ENCODE results near the gene PFN3. TPM values are rescaled to one million over a fixed set of nuclear protein-coding genes. Genes with fewer than 3 reads are reported as not detected.

The PFN3 gene
- polyA plus RNA-seq, 4 donors: 0.50 to 2.2 (median 1.1) TPM

DNA sequence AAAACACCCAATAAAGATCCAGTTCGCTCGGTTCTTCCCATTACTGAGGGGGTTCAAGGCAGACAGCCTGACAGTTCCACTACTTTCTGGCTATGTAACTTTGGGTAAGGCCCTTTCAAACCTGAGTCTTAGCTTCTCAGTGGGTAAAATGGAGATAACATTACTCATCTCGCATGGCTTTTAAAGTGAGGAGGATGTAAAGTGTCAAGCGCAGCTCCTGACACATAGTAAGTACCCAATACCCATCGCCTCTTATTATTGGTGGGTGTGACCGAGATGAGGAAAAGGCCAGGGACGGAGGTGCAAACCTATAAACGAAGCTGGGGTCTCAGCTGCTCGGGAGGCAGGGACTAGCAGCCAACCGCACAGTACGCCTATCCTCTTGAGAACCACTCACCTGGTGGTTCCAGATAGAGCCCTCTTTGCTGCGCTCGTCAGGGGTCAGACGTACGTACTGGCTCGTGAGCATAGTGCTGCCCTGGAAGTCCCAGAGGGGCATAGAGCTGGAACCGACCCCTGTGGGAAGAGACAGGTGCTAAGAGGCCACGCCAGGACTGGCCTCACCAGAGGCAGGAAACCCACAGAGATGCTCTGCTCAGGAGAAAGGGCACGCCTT is 49.6 kb downstream of the PFN3 start:
- no peak for DNase-seq (ENCODE audit: low read depth in 4 of 4, low spot score in 3 of 4)

Other genes starting within 250 kb of the PFN3 start
- gene RAB24, start 96.9 kb downstream of the PFN3 start, polyA plus RNA-seq (ENCODE audit: insufficient read length in 4 of 4): 10 to 100 TPM; 24.8 to 38.2 (median 27.3) TPM
- 100 to 1,000 TPM; 123 to 153 (median 136) TPM for gene PRELID1, start 96.9 kb downstream of the PFN3 start, polyA plus RNA-seq (ENCODE audit: insufficient read length in 4 of 4)
- gene MXD3, start 88.8 kb downstream of the PFN3 start, polyA plus RNA-seq (ENCODE audit: insufficient read length in 4 of 4): 10 to 100 TPM; 13.7 to 23.2 (median 14.5) TPM
- 100 to 1,000 TPM; 114 to 166 (median 126) TPM for gene LMAN2, start 49.0 kb downstream of the PFN3 start, polyA plus RNA-seq (ENCODE audit: insufficient read length in 4 of 4)
- 10 to 100 TPM; 11.9 to 18.7 (median 15.3) TPM for gene RGS14, start 42.7 kb downstream of the PFN3 start, polyA plus RNA-seq (ENCODE audit: insufficient read length in 4 of 4)
- gene SLC34A1, start 16.2 kb downstream of the PFN3 start, polyA plus RNA-seq (ENCODE audit: insufficient read length in 4 of 4): 100 to 1,000 TPM; 134 to 198 (median 174) TPM
- 10 to 100 TPM in 1 of 4 donors, 1 to 10 TPM in 3; 4.6 to 11.3 (median 5.8) TPM for gene F12, start 8.9 kb upstream of the PFN3 start, polyA plus RNA-seq (ENCODE audit: insufficient read length in 4 of 4)
- 10 to 100 TPM; 20.4 to 29.2 (median 23.0) TPM for gene GRK6, start 26.0 kb upstream of the PFN3 start, polyA plus RNA-seq (ENCODE audit: insufficient read length in 4 of 4)
- 1 to 10 TPM in 3 of 4 donors, under 1 TPM in 1; 0.83 to 3.8 (median 1.2) TPM for gene PRR7, start 46.2 kb upstream of the PFN3 start, polyA plus RNA-seq (ENCODE audit: insufficient read length in 4 of 4)
- gene DBN1, start 73.0 kb upstream of the PFN3 start, polyA plus RNA-seq (ENCODE audit: insufficient read length in 4 of 4): 100 to 1,000 TPM; 169 to 203 (median 179) TPM
- gene PDLIM7, start 96.9 kb upstream of the PFN3 start, polyA plus RNA-seq (ENCODE audit: insufficient read length in 4 of 4): 100 to 1,000 TPM in 2 of 4 donors, 10 to 100 TPM in 2; 82.9 to 129 (median 96.9) TPM
- gene DOK3, start 109.2 kb upstream of the PFN3 start, polyA plus RNA-seq (ENCODE audit: insufficient read length in 4 of 4): 1 to 10 TPM; 3.6 to 6.3 (median 4.8) TPM
- gene DDX41, start 116.3 kb upstream of the PFN3 start, polyA plus RNA-seq (ENCODE audit: insufficient read length in 4 of 4): 10 to 100 TPM; 85.1 to 97.1 (median 91.8) TPM
- 10 to 100 TPM; 68.7 to 99.1 (median 75.3) TPM for gene FAM193B, start 153.9 kb upstream of the PFN3 start, polyA plus RNA-seq (ENCODE audit: insufficient read length in 4 of 4)
- 100 to 1,000 TPM; 145 to 194 (median 166) TPM for gene TMED9, start 191.5 kb upstream of the PFN3 start, polyA plus RNA-seq (ENCODE audit: insufficient read length in 4 of 4)
- gene B4GALT7, start 199.5 kb upstream of the PFN3 start, polyA plus RNA-seq (ENCODE audit: insufficient read length in 4 of 4): 10 to 100 TPM; 20.9 to 29.1 (median 22.1) TPM

All from right renal pelvis (tissue), 4 donors.